ENCODE measurements around the gene TMEM254. TPM values are rescaled to one million over a fixed set of nuclear protein-coding genes. Genes with fewer than 3 reads are reported as not detected.
"Not testable (repeated sequence)": the region's sequence is repeated elsewhere in the genome, so short reads cannot be mapped to it uniquely, and the experiment has no call there.

Gene TMEM254
- total and polyA plus RNA-seq, 2 donors (not counting 1 experiment from before 2014, with no cell fraction given) = 10.4 to 30.9 TPM

GRCh38 chr10:80032503-80032902 is 46.0 kb upstream of the TMEM254 start:
- Histone ChIP-seq H3K4me2 (ENCODE audit: extremely low read depth, insufficient read depth, low read length) (no peak overlapping the region), H3K27ac (ENCODE audit: insufficient read depth, low read length) (no peak overlapping the region), H3K4me1 (ENCODE audit: control insufficient read depth, extremely low read depth, insufficient read depth, low read length) (no peaks in the 10 kb centered on the region), H2AFZ (ENCODE audit: low read length) (no peak overlapping the region), H3K27me3 (ENCODE audit: control insufficient read depth, insufficient read depth, low read length) (no peaks in the 10 kb centered on the region), H4K20me1 (ENCODE audit: control insufficient read depth, extremely low read depth, insufficient read depth, low read length) (no peaks in the 10 kb centered on the region), H3K4me3 (replicated peaks in 1 of 4; ENCODE audit: control extremely low read depth in 1 of 4, insufficient read depth in 1 of 4, low read depth in 3 of 4, low read length in 4 of 4) (no peak overlapping the region), H3K36me3 (ENCODE audit: control insufficient read depth, insufficient read depth, low read length) (no peaks in the 10 kb centered on the region), H3K9me3 (ENCODE audit: control insufficient read depth, insufficient read depth, low read depth, low read length) (no peaks in the 10 kb centered on the region), H3K79me2 (ENCODE audit: control insufficient read depth, insufficient read depth, low read length) (no peaks in the 10 kb centered on the region), H3K9ac (ENCODE audit: insufficient read depth, low read length) (no peak overlapping the region)
- no peak for TF ChIP-seq CTCF (conservative IDR thresholded peaks at IDR 0.05 in 1 of 2, IDR thresholded peaks at IDR 0.05 in 1 of 2; ENCODE audit: low read depth in 1 of 2, low read length in 2 of 2)
- TF ChIP-seq EZH2 (IDR thresholded peaks at IDR 0.05; ENCODE audit: low read length, missing control alignments) = no peak
- DNase-seq (ENCODE audit: low read depth in 2 of 2) = no peak

GRCh38 chr10:80034766-80035165 is 43.7 kb upstream of the TMEM254 start:
- DNase-seq (ENCODE audit: low read depth in 2 of 2); H3K9ac ChIP-seq (ENCODE audit: insufficient read depth, low read length); H3K9me3 ChIP-seq (ENCODE audit: control insufficient read depth, insufficient read depth, low read depth, low read length); H3K4me1 ChIP-seq (ENCODE audit: control insufficient read depth, extremely low read depth, insufficient read depth, low read length); H3K27me3 ChIP-seq (ENCODE audit: control insufficient read depth, insufficient read depth, low read length); H3K27ac ChIP-seq (ENCODE audit: insufficient read depth, low read length); H3K4me3 ChIP-seq (replicated peaks in 1 of 4; ENCODE audit: control extremely low read depth in 1 of 4, insufficient read depth in 1 of 4, low read depth in 3 of 4, low read length in 4 of 4); H2AFZ ChIP-seq (ENCODE audit: low read length); H3K4me2 ChIP-seq (ENCODE audit: extremely low read depth, insufficient read depth, low read length); H3K36me3 ChIP-seq (ENCODE audit: control insufficient read depth, insufficient read depth, low read length); H3K79me2 ChIP-seq (ENCODE audit: control insufficient read depth, insufficient read depth, low read length); H4K20me1 ChIP-seq (ENCODE audit: control insufficient read depth, extremely low read depth, insufficient read depth, low read length): not testable (repeated sequence)

- not testable (repeated sequence) for H4K20me1 ChIP-seq (ENCODE audit: control insufficient read depth, extremely low read depth, insufficient read depth, low read length); H3K4me1 ChIP-seq (ENCODE audit: control insufficient read depth, extremely low read depth, insufficient read depth, low read length); H3K4me3 ChIP-seq (replicated peaks in 1 of 4; ENCODE audit: control extremely low read depth in 1 of 4, insufficient read depth in 1 of 4, low read depth in 3 of 4, low read length in 4 of 4); H3K36me3 ChIP-seq (ENCODE audit: control insufficient read depth, insufficient read depth, low read length); H3K27me3 ChIP-seq (ENCODE audit: control insufficient read depth, insufficient read depth, low read length); H3K27ac ChIP-seq (ENCODE audit: insufficient read depth, low read length); DNase-seq (ENCODE audit: low read depth in 2 of 2); H3K79me2 ChIP-seq (ENCODE audit: control insufficient read depth, insufficient read depth, low read length); H3K9ac ChIP-seq (ENCODE audit: insufficient read depth, low read length); H3K4me2 ChIP-seq (ENCODE audit: extremely low read depth, insufficient read depth, low read length); H2AFZ ChIP-seq (ENCODE audit: low read length); H3K9me3 ChIP-seq (ENCODE audit: control insufficient read depth, insufficient read depth, low read depth, low read length)
Observed at GRCh38 chr10:80035430-80035829, 43.0 kb upstream of the TMEM254 start.

GRCh38 chr10:80036921-80037500 is 41.5 kb upstream of the TMEM254 start:
- not testable (repeated sequence) for H3K79me2 ChIP-seq (ENCODE audit: control insufficient read depth, insufficient read depth, low read length); H3K4me2 ChIP-seq (ENCODE audit: extremely low read depth, insufficient read depth, low read length); H3K9me3 ChIP-seq (ENCODE audit: control insufficient read depth, insufficient read depth, low read depth, low read length); H3K9ac ChIP-seq (ENCODE audit: insufficient read depth, low read length); H3K4me1 ChIP-seq (ENCODE audit: control insufficient read depth, extremely low read depth, insufficient read depth, low read length); H3K27ac ChIP-seq (ENCODE audit: insufficient read depth, low read length); DNase-seq (ENCODE audit: low read depth in 2 of 2); H3K4me3 ChIP-seq (replicated peaks in 1 of 4; ENCODE audit: control extremely low read depth in 1 of 4, insufficient read depth in 1 of 4, low read depth in 3 of 4, low read length in 4 of 4); H4K20me1 ChIP-seq (ENCODE audit: control insufficient read depth, extremely low read depth, insufficient read depth, low read length); H2AFZ ChIP-seq (ENCODE audit: low read length); H3K36me3 ChIP-seq (ENCODE audit: control insufficient read depth, insufficient read depth, low read length); H3K27me3 ChIP-seq (ENCODE audit: control insufficient read depth, insufficient read depth, low read length)

- not testable (repeated sequence) for H2AFZ ChIP-seq (ENCODE audit: low read length); H3K79me2 ChIP-seq (ENCODE audit: control insufficient read depth, insufficient read depth, low read length); H3K4me2 ChIP-seq (ENCODE audit: extremely low read depth, insufficient read depth, low read length); H3K27ac ChIP-seq (ENCODE audit: insufficient read depth, low read length); DNase-seq (ENCODE audit: low read depth in 2 of 2); H3K27me3 ChIP-seq (ENCODE audit: control insufficient read depth, insufficient read depth, low read length); H4K20me1 ChIP-seq (ENCODE audit: control insufficient read depth, extremely low read depth, insufficient read depth, low read length); H3K36me3 ChIP-seq (ENCODE audit: control insufficient read depth, insufficient read depth, low read length); H3K9ac ChIP-seq (ENCODE audit: insufficient read depth, low read length); H3K4me1 ChIP-seq (ENCODE audit: control insufficient read depth, extremely low read depth, insufficient read depth, low read length); H3K4me3 ChIP-seq (replicated peaks in 1 of 4; ENCODE audit: control extremely low read depth in 1 of 4, insufficient read depth in 1 of 4, low read depth in 3 of 4, low read length in 4 of 4); H3K9me3 ChIP-seq (ENCODE audit: control insufficient read depth, insufficient read depth, low read depth, low read length)
Observed at GRCh38 chr10:80038226-80038625, 40.2 kb upstream of the TMEM254 start.
